RPMI7951 (cell line): ENCODE data around the gene ANKRD40CL. TPM values are rescaled to one million over a fixed set of nuclear protein-coding genes. Genes with fewer than 3 reads are reported as not detected.

Experiments
- DNase-seq: peaks from one replicate; pipeline ENCODE4 v3.0.0-alpha.2; 2012; ENCODE audit warnings: low read depth
- total RNA-seq: library from RNA; depleted of rRNA; stranded (reverse); fragments of >200 nt; shearing (Covaris generic); gene quantifications from 2 replicates; pipeline ENCODE4 v1.2.3, GENCODE V29; 2014

ANKRD40CL gene
- total RNA-seq, 1 experiment from 2014 or later: not detected

DNA sequence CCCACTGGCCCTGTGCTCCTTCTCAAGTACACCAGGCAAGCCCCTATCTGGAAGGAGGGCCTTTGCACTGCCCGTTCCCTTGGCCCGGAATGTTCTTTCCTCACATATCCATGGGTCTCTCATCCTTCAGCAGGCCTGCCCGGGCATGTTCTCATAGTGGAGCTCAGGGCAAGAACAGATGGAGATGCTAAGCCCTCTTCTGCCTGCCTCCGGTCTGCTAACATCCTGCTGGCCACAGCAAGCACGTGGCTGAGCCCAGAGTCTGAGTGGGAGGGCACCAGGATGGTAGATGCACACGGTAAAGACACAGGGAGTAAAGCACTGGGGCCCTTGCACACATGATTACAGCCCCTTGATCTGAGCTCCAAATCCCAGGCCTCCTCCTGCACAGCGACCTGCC is 19.8 kb upstream of the ANKRD40CL start:
- no peak for DNase-seq

DNA sequence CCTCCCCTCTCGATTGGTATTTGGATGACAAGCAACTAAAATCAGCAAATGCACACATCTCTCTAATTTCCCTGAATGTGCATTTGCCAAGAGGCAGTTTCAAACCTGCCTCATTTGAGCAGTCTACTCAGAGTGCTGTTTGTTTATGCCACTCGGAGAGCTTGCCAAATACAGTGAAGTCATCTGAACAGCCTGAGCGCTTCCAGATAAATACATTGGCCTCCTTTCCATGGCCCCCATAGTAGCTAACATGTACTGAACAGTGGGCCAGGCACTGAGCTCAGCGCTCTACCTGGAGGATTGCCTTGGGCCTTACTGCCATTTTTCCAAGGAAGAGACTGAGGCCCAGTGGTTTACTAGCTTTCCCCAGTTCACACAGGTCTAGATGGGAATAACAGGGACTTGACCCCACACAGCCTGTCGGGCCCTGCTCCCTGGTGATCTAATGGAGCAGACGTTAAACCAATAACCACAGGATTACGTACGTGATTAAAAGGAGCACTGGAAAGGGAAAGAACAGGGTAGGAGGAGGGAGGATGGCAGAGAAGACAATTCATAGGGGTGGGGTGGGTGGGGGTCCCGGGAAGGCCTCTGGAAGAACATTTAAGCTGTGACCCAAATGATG is 18.7 kb upstream of the ANKRD40CL start:
- DNase-seq: no peak

DNA sequence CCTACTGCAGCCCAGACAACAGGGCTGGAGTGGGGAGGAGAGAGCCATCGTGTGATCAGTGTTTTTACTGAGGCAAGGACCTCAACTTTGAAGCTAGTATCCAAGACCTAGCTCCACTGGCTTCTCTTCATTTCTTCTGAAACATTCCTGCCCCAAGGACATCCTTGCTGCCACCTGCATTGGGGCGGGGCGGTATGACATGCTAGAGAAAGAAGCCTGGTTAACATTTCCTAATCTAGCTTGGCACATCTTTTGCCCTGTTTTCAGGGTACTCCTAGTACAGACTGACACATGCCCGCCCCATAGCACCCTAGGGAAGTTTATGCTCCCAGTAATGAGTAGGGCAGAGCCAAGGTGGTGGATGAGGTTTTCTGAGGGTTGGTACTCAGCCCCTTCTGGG is 17.8 kb upstream of the ANKRD40CL start:
- DNase-seq: no peak

DNA sequence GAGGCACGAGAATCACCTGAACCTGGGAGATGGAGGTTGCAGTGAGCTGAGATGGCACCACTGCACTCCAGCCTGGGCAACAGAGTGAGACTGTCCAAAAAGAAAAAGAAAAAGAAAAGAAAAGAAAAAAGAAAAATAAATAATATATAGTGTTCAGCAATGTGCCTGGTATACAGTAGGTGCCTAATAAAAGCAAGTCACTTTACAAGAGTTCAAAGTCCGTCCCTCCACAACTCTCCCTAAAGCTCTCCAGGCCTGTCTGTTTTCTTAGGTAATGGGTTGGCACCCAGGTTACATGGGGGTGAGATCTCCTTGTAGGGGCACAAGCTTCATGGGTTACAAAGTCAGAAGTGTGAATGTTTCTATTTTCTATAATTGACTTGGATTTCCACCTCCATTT is 16.6 kb upstream of the ANKRD40CL start:
- no peak for DNase-seq

DNA sequence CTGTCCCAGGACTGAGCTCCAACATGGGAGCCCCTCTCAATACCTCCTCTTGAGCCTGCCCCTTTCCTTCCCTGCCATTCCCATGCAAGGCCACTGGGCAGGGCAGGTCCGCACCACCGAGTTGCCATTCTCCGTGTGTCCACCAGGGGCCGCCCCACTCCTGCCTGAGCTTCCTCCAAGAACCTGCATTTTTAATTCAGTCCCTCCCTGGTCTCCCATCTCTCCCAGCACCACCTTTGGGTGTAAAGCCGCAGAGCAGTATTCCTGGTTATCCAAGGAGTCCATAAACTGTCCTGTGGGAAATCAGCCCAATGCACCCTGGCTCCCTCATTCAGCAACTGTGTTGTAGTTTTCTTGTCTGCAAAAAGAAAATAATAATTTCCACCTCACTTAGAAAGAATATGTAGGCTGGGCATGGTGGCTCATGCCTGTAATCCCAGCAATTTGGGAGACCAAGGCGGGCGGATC is 15.9 kb upstream of the ANKRD40CL start:
- peak; percentile 71 for DNase-seq

DNA sequence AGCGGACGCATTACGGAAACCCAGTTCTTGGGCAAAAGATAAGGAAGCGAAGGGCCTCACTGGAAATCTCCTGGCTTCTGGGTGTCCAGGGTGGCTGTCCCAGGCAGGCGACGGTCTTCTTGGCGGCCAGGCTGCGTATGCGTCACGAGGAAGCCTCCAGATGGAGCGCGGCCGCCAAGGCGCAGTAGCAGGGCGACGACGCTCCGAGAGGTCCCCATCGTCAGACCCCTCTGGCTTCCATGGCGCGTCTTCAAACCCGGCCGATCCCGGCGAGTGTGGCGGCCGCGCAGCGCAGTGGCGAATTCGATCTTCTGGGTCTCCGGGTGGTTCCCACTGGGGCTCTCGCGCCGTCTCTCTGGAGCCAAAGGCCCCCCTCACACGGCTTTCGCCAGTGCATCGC is 13.8 kb upstream of the ANKRD40CL start:
- DNase-seq: no peak

DNA sequence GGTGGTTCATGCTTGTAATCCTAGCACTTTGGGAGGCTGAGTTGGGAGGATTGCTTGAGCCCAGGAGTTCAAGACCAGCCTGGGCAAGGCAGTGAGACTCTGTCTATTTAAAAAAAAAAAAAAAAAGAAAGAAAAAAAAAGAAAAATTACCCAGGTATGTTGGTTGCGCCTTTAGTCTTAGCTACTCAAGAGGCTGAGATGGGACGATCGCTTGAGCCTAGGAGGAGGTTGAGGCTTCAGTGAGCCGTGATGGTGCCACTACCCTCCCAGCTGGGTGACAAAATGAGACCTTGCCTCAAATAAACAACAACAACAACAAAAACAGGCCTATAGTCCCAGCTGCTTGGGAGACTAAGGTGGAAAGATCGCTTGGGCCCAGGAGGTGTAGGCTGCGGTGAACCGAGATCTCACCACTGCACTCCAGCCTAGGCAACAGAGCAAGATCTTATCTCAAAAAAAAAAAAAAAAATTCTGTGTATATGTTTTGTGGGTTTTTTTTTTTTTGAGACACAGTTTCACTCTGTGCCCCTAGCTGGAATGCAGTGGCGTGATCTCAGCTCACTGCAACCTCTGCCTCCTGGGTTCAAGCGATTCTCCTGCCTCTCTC is 12.5 kb upstream of the ANKRD40CL start:
- DNase-seq: no peak

DNA sequence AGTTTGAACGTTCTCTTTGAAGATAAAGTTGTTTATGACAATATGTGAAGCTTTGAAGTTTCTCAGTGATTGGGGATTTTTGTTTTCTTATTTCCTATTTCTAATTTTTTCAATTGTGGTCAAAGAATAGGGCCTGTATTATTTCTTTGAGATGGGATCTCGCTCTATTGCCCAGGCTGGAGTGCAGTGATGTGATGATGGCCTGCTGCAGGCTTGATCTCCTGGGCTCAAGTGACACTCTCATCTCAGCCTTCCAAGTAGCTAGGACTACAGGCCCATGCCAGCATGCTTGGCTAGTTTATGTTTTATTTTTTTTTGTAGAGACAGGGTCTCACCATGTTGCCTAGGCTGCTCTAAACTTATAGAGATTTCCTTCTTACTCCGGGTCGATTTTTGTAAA is 11.7 kb upstream of the ANKRD40CL start:
- DNase-seq: no peak

DNA sequence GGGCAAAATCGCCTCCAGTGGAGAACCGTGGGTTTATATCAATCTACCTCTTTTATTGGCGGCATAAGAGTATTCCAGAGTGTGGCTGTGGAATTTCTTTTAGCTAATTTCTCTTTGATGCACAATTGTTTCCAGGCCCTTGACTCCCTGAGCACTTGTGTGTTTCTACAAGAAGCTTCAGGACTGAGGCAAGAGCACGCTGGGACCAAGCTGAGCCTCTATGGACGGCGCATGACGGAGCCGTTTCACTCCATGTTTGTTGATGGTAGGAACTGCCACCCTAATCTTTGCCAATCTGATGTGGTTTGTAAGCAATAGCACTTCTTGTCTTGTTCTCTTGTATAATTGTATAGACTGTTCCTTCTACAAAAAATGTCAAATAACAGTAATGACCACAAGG is 11.2 kb upstream of the ANKRD40CL start:
- DNase-seq: no peak

DNA sequence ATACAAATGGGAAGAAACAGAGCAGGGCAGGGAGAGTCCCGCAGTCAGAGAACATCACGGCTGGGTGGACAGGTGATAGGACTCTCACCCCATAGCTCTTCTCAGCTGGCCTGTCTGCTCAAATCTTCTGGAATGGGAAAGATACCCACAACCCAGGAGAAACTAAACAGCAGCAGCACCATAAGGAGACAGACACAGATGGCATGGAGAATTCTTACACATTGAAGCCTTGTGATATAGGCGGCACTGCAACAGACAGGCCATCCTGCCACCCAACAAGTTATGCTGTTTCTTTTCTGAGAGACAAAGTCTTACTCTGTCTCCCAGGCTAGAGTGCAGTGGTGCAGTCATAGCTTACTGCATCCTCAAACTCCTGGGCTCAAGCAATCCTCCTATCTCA is 8.6 kb upstream of the ANKRD40CL start:
- no peak for DNase-seq

DNA sequence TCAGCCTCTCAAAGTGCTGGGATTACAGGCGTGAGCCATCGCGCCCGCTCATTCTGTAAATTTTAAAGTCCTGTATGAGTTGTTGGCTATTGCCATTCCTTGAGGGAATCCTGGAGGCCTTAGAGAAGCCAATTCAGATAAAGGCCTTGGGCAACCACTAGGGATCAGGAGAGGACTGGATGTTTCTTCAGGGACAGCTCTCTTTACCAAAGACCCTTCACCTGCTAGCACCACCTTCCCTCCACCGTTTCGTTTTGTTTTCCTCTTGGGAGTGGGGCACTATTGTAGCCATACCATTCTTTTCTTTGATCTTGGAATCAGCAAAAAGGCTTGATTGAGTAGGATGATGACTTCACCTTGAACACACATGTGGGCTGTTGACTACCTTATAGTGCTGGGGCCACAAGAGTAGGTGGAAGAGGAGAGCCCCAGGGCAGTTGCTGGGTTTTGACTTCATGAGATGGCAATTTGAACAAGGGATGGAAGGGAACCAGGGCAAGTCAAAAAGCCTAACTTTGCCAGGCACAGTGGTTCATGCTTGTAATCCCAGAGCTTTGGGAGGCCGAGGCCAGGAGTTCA is 7.0 kb upstream of the ANKRD40CL start:
- DNase-seq: no peak

DNA sequence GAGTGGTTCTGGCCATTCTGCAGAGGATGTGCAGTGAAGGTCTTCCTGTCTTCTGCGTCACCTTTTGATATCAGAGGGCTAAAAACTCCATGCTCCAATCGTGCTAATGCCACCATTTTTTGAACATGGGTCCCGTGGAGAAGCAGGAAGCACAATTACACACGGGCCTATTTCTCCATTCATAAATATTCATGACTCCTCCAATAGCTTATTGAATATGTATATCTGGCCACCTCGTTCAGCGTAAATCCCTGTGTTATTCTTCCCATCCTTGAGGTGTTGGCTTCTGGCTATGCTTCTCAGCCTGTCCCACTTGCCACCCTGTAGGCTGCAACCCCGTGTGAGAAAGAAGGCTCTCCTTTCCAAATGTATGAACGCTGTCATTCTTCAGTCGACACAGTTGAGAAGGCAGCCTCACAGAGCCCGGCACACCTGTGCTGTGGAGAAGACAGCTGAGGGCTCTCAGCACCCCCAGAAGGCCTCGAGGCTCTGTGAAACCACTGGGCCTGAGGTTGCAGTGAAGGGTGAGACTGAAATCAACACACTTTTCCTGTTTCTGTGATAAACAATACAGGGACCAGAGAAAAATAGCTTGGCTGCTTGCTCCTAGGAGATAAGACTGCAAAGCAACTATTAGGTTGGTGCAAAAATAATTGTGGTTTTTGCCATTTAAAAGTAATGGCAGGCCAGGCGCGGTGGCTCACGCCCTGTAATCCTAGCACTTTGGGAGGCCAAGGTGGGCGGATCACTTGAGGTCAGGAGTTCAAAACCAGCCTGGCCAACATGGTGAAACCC is 4.9 kb upstream of the ANKRD40CL start:
- DNase-seq: no peak

DNA sequence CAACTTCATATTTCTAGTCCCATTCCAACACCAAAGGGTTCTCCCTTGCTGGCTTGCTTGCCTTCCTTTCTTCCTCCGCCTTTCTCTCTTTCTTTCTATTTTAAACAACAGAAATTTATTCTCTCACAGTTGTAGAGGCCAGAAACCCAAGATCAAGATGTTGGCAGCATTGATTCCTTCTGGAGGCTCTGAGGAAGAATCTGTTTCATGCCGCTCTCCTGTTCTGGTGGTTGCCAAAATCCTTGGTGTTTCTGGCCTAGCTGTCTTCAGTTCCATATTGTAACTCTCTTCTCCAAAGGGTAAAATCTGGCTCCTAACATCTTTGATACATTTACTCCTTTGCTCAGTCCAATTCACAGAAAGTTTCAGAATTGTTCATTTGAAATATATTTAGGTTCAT is 3.0 kb upstream of the ANKRD40CL start:
- no peak for DNase-seq

DNA sequence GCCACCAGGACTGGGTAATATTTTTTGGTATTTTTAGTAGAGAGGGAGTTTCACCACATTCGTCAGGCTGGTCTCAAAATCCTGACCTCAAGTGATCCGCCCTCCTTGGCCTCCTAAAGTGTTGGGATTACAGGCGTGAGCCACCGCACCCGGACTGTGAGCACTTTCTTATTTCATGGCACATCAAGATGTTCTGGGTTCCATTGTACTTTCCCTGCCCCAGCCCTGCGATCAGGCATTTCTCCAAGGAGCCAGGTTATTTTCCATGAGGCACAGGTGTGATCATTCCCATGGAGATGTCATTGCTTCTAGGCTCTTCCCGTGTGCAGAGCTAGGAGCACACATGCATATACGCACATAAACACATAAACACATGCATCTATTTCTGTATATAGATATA is 2.6 kb upstream of the ANKRD40CL start:
- DNase-seq: no peak

DNA sequence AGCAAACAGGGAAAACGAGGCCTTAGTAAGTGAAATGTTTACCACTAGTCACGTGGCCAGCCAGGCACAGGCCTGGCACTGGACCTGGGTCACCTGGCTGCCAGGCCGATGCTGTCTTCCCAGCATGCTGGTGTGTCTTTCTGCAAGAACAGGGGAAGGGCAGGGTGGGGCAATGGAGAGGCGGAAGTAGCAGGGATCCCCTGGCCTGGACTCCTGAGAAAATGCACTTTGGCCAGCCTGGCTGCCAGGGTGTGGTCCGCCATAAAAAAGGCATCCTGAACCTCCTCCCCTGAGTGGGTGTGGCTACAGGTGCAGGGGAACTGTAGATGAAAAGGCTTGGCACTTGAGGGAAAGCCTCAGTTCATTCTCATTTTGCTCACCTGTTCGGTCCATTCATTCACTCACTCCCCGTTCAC is 1.0 kb upstream of the ANKRD40CL start:
- no peak for DNase-seq

DNA sequence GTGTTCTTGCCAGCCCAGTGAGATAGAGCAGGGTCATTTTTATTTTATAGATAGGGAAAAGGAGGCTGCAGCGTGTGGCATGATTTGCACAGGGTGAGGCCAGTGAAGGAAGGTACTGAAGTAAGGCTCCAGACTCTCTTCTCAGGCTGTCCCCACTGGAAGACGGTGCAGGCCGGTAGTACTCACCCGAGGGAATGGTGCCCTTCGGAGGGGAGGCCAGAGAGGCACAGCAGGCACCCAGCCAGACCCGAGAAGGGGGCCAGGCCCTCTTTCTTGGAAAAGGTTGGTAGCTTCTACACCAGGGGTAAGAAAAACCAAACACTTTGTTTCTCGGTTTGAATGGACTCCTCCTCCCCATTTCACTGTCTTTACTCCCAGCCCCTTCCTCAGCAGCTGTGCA is 288 bp downstream of the ANKRD40CL start:
- DNase-seq: no peak

DNA sequence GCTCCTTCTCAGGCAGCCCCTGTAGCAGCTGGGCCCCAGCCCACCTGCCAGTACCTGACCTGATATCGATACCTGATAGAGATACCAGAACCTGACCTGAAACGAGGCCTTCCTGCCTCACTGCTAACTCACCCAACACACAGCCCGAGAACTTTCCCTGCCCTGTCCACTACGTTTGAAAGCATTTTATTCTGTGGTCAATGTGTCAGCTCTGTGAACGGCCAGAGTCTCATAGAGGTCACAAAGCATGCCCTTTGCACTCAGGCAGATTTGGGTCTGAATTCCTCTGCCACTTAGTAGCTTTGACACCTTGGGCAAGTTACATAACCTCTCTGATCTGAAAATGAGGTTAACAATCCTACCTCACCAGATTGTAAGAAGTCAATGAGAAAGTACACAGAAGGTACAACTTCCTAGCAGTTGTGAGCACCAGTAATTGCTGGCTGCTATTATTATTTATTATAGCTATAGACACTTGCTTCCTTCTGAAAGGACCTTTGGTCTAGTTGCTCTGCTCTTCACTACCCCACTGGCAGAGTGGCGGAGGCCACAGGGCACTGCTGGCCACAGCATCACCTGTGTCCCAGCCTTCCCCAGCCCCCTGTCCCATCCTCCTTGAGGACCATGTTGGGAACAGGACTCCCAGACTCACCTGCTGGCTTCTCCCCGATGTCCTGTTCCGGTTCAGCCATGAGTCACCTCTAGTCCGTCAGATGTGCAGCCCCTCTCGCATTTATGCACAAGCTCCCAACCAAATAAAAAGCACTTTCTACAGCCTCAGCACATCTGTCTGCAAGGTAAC is 895 bp downstream of the ANKRD40CL start:
- DNase-seq: no peak

DNA sequence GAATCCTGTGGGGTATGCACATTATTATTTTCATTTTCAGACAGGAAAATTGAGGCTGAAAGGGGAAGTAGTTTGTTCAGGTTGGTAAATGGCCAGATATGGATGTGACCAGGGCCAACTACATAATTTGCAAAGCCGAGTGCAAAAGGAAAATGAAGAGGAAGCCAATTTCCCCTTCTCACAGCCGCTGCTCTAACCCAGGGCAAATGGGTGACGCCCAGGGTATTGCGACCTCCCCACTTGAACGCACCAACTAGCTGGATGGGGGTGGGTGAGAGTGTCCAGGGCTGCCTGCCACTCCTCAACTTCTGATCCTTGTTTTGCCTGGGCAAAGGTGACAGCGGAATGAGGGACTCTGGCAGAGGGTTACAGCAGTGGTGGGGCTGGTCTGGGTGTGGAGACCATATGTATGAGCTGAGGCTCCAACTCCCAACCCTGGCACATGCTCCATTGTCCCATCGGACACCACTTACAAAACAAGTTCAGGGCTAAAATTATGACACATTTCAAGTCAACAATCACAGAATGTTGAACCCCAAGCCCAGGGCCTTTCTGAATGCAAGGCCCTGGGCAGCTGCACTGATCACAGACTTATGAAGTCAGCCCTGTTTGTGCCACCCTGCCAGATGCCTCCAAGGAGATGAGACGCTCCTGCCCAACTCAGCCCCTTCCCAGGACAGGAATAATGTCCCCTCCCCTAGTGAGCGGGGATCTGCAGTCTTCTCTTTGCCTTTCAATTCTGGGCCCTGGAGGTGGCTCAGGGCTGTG is 1.7 kb downstream of the ANKRD40CL start:
- DNase-seq: no peak

DNA sequence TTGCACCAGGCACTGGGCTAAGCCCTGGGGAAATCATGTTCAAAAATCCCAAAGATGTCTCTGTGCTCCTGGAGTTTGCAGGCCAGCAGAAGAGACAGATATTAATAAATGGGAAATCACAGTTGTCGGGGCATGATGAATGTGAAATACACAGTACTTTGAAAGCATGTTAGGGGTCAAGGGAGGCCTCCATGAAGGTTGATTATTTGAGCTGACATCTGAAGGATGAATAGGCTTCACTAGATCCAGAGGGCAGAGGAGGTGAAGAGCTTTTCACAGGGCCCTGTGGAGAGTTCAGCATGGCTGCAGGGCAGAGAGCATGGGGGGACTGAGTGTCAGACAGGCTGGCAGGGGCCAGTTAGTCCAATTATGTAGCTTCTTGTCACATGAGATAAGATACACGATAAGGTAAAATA is 2.6 kb downstream of the ANKRD40CL start:
- no peak for DNase-seq

DNA sequence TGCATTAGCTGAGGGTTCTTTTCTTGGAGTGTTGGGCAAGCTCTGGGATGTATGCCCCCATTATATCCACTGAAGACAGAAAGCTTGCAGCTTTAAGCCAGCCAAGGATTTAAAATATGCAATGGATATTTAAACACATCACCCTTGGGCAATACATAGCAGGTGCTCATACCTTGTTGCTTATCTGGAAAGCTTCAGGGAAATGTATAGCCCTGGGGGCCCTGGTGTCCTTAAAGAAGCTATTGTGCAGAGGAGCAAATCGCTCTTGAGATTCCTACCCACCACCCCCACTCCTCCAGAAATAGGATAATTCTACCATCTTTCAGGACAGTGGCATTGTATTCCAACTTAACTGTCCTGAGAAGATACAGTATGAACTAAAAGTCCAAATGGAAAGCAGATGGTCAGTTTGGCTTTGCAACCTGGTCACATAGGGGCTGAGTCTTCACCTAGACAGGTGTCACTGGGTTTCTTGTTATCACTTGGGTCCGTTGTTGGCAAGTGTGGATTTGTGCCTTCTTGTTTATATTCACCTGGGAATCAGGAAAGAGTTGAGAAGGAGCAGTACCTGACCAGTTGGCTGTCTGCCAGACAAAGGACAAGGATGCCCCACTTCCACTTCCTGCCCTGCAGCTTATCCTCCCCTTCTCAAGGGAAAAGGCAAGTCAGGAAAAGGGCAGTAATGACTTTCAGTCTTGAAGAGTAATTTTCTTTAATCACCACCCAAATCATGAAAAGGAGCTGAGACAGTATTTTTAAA is 3.4 kb downstream of the ANKRD40CL start:
- no peak for DNase-seq
